GM21423 (cell line): Measurements from ENCODE around the gene NPC1.
"Not testable (repeated sequence)": the region's sequence is repeated elsewhere in the genome, so short reads cannot be mapped to it uniquely, and the experiment has no call there.

Source experiments
- ATAC-seq: cut with Tn5 transposase; IDR thresholded peaks from one replicate; pipeline ENCODE4 v1.9.1; 2021; ENCODE audit warnings: mild to moderate bottlenecking, moderate library complexity; ENCODE audit not compliant: unreplicated experiment

NPC1 gene

GRCh38 chr18:23498117-23498516 is 88.2 kb downstream of the NPC1 start:
- no peak for ATAC-seq

- no peak for ATAC-seq
Observed at GRCh38 chr18:23495723-23496440, 90.4 kb downstream of the NPC1 start.

GRCh38 chr18:23494992-23495391 is 91.3 kb downstream of the NPC1 start:
- ATAC-seq, result no peak

GRCh38 chr18:23493654-23494053 is 92.7 kb downstream of the NPC1 start:
- ATAC-seq, result no peak

- not testable (repeated sequence) for ATAC-seq
Observed at GRCh38 chr18:23489586-23489985, 96.7 kb downstream of the NPC1 start.

- ATAC-seq, result peak; percentile 74
Observed at GRCh38 chr18:23487738-23488570, 98.4 kb downstream of the NPC1 start.

- ATAC-seq, result no peak
Observed at GRCh38 chr18:23485386-23485785, 100.9 kb downstream of the NPC1 start.

- ATAC-seq, result no peak
Observed at GRCh38 chr18:23484561-23485182, 101.6 kb downstream of the NPC1 start.
